G401 (cell line): Measurements from ENCODE around the gene GGT5. TPM values are rescaled to one million over a fixed set of nuclear protein-coding genes. Genes with fewer than 3 reads are reported as not detected.
A peak's percentile ranks its signal among the peaks of the same experiment; 100 is the strongest.
"Not testable (repeated sequence)": the region's sequence is repeated elsewhere in the genome, so short reads cannot be mapped to it uniquely, and the experiment has no call there.

Source experiments
- DNase-seq: peaks from one replicate; pipeline ENCODE4 v3.0.0-alpha.2; 2015; ENCODE audit warnings: low spot score
- in situ Hi-C: cut with HindIII; loops from 2 replicates; pipeline ENCODE4 v1.10.0; 2016; ENCODE audit warnings: low sequenced_read_pairs, mixed read lengths
- total RNA-seq: library from RNA; depleted of rRNA; stranded (reverse); fragments of >200 nt; shearing (Covaris generic); gene quantifications from 2 replicates; pipeline ENCODE4 v1.2.3, GENCODE V29; 2014

GGT5 gene
- total RNA-seq, 1 experiment from 2014 or later, result not detected

- in situ Hi-C loops, DNase-seq: not testable (repeated sequence)
These were observed 19.5 kb upstream of the GGT5 start for GRCh38 chr22:24264329-24264896.

- in situ Hi-C loops, result not testable (repeated sequence)
These were observed 18.6 kb upstream of the GGT5 start for GRCh38 chr22:24263479-24263878.

GRCh38 chr22:24262185-24262749 lies 17.4 kb upstream of the GGT5 start:
- in situ Hi-C loops, DNase-seq: not testable (repeated sequence)

More at GRCh38 chr22:24263479-24263878, 18.6 kb upstream of the GGT5 start:
- not testable (repeated sequence) for DNase-seq

- peak; percentile 75 for DNase-seq
- in situ Hi-C loops, result not testable (repeated sequence)
These were observed 14.6 kb upstream of the GGT5 start for GRCh38 chr22:24259459-24259858.

- in situ Hi-C loops, result not testable (repeated sequence)
- peak; percentile 39 for DNase-seq
These were observed 11.9 kb upstream of the GGT5 start for GRCh38 chr22:24256736-24257135.

GRCh38 chr22:24256136-24256535 lies 11.3 kb upstream of the GGT5 start:
- DNase-seq, in situ Hi-C loops: not testable (repeated sequence)

GRCh38 chr22:24253126-24253525 lies 8.2 kb upstream of the GGT5 start:
- in situ Hi-C loops, DNase-seq: not testable (repeated sequence)

GRCh38 chr22:24251286-24251685 lies 6.4 kb upstream of the GGT5 start:
- in situ Hi-C loops, DNase-seq: not testable (repeated sequence)

GRCh38 chr22:24249413-24249812 lies 4.5 kb upstream of the GGT5 start:
- in situ Hi-C loops, DNase-seq: not testable (repeated sequence)

- DNase-seq, in situ Hi-C loops: not testable (repeated sequence)
These were observed 3.7 kb upstream of the GGT5 start for GRCh38 chr22:24248611-24249010.

GRCh38 chr22:24247564-24248344 lies 2.9 kb upstream of the GGT5 start:
- DNase-seq, result peak; percentile 84
- in situ Hi-C loops, result no loop called here

- in situ Hi-C loops, result no loop called here
- no peak for DNase-seq
These were observed 2.2 kb upstream of the GGT5 start for GRCh38 chr22:24247011-24247507.

- in situ Hi-C loops, DNase-seq: not testable (repeated sequence)
These were observed 991 bp upstream of the GGT5 start for GRCh38 chr22:24245584-24246561.

GRCh38 chr22:24244144-24244787 lies 616 bp downstream of the GGT5 start:
- DNase-seq, result no peak
- in situ Hi-C loops, result no loop called here

GRCh38 chr22:24243417-24243816 lies 1.5 kb downstream of the GGT5 start:
- DNase-seq, in situ Hi-C loops: not testable (repeated sequence)

GRCh38 chr22:24240985-24241692 lies 3.7 kb downstream of the GGT5 start:
- in situ Hi-C loops, DNase-seq: not testable (repeated sequence)

GRCh38 chr22:24240381-24240780 lies 4.5 kb downstream of the GGT5 start:
- in situ Hi-C loops, result no loop called here
- DNase-seq, result no peak
